ENCODE data around the gene CYTH3.

DNA sequence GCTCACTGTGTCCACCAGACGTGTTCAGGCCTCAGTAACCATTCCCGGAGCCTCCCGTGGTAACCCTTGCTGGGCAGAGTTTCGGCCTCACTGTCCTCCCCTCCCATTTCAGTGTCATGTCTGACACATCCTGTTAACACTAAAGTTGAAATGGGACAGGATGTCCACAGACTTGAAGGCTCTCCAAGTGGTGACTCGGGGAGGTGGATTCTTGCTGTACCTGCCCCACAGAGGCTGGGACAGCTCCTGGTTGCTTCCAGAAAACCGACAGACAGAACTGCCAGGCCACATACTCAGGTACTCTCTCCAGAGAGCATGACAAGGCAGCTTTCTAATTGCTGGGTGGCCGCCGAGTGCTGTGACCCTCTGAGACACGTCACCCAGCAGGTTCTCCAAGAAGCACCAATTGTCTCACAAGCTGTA lies 17.9 kb upstream of the CYTH3 start:
- TF ChIP-seq, protein P1, sequence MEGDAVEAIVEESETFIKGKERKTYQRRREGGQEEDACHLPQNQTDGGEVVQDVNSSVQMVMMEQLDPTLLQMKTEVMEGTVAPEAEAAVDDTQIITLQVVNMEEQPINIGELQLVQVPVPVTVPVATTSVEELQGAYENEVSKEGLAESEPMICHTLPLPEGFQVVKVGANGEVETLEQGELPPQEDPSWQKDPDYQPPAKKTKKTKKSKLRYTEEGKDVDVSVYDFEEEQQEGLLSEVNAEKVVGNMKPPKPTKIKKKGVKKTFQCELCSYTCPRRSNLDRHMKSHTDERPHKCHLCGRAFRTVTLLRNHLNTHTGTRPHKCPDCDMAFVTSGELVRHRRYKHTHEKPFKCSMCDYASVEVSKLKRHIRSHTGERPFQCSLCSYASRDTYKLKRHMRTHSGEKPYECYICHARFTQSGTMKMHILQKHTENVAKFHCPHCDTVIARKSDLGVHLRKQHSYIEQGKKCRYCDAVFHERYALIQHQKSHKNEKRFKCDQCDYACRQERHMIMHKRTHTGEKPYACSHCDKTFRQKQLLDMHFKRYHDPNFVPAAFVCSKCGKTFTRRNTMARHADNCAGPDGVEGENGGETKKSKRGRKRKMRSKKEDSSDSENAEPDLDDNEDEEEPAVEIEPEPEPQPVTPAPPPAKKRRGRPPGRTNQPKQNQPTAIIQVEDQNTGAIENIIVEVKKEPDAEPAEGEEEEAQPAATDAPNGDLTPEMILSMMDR (IDR thresholded peaks at IDR 0.05) = no peak
- TF ChIP-seq POLR2A (IDR thresholded peaks at IDR 0.05) = no peak
